HUES64 (cell line): ENCODE measurements around the gene PSG6.
"Not testable (repeated sequence)": the region's sequence is repeated elsewhere in the genome, so short reads cannot be mapped to it uniquely, and the experiment has no call there.

Experiments used
- H3K27ac ChIP-seq: 2 replicates; pipeline ENCODE4 v1.7.0; 2013; ENCODE audit warnings: low read depth, low read length, inconsistent platforms
- H3K27me3 ChIP-seq: 2 replicates; pipeline ENCODE4 v1.6.1; 2013; ENCODE audit warnings: mild to moderate bottlenecking, low read length; ENCODE audit not compliant: insufficient read depth
- H3K36me3 ChIP-seq: 2 replicates; pipeline ENCODE4 v1.6.1; 2013; ENCODE audit warnings: mild to moderate bottlenecking, low read length; ENCODE audit not compliant: insufficient read depth
- H3K4me1 ChIP-seq: 2 replicates; pipeline ENCODE4 v1.6.1; 2013; ENCODE audit warnings: mild to moderate bottlenecking, low read length, moderate library complexity; ENCODE audit not compliant: insufficient read depth
- H3K4me3 ChIP-seq: 2 replicates; pipeline ENCODE4 v1.5.1; 2013; ENCODE audit warnings: mild to moderate bottlenecking, low read length, moderate library complexity
- H3K9ac ChIP-seq: 2 replicates; pipeline ENCODE4 v1.6.1; 2013; ENCODE audit warnings: mild to moderate bottlenecking, low read depth, low read length
- H3K9me3 ChIP-seq: 2 replicates; pipeline ENCODE4 v1.6.1; 2013; ENCODE audit warnings: low read depth, low read length; ENCODE audit not compliant: insufficient read depth
- WGBS: fragments of 150-250, 120-280 bp; methylation state at CpG from one replicate; pipeline ENCODE4 v1.1.7; 2013; ENCODE audit warnings: missing lambda C conversion rate; 5-methylcytosine and 5-hydroxymethylcytosine counted together

The PSG6 gene

DNA sequence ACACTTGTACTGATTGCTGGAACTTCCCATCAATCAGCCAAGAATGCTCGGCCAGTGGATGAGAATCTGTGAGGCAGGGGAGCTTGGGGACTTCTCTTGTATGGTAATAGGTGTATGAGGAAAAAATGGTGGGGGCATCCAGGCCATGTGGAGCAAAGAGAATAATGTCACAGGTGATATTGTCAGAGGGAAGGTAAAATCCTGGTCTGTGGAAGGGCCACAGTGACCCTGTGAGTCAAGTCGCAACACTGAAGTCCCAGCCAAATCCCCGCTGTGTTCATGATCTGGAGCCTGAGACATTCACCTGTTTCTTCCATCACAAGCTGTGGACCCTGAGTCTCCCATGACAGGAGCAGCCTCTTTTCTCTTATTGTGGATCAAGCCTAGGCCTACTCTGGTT is 11.2 kb upstream of the PSG6 start:
- Histone ChIP-seq H3K4me3 (no peak overlapping the region), H3K9ac (no peak overlapping the region), H3K27ac (no peak overlapping the region), H3K27me3 (no peaks in the 10 kb centered on the region), H3K4me1 (no peaks in the 10 kb centered on the region), H3K9me3 (0 out of 2 replicates have a peak, but pooled peaks cover 6% of the 10 kb centered on the region), H3K36me3 (no peaks in the 10 kb centered on the region)
- WGBS = 92% methylated on average over 3 of the region's 3 CpGs

DNA sequence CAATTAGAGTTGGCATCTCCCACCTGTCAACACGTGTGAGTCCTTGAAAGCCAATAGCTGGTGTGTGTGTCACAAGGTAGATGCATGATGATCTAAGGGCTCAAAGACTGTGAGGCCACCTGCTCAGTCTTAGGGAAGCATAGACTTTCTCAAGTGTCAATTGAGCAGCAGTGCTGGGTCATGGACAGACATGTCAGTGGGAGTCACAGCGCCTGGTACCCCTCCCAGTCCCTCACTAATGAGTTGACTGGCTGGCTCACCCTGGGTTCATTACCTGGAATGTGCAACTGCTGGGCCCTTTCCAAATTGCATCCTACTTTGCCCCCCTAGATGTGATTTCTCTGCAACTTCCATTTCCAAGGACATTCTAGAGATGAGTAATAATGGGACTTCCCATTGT is 9.1 kb upstream of the PSG6 start:
- Histone ChIP-seq H3K27me3 (no peaks in the 10 kb centered on the region), H3K9me3 (peaks cover 13% of the 10 kb centered on the region; the same call in 1 of the 2 replicates), H3K4me3 (no peak overlapping the region), H3K4me1 (no peaks in the 10 kb centered on the region), H3K27ac (no peak overlapping the region), H3K36me3 (no peaks in the 10 kb centered on the region), H3K9ac (no peak overlapping the region)
- 75% methylated on average over 2 of the region's 2 CpGs for WGBS

- not testable (repeated sequence) for H3K36me3 ChIP-seq, H3K4me1 ChIP-seq, H3K27ac ChIP-seq, H3K27me3 ChIP-seq, H3K9ac ChIP-seq, H3K4me3 ChIP-seq
- 49% methylated on average over 8 of the region's 9 CpGs for WGBS
- H3K9me3 ChIP-seq = peaks cover 18% of the 10 kb centered on the region; the same call in 1 of the 2 replicates
These were observed 5.4 kb upstream of the PSG6 start for GRCh38 chr19:42923106-42923505.

- H3K4me3 ChIP-seq, H3K36me3 ChIP-seq, H3K27ac ChIP-seq, H3K9ac ChIP-seq, H3K4me1 ChIP-seq, H3K27me3 ChIP-seq: not testable (repeated sequence)
- peaks cover 14% of the 10 kb centered on the region; the same call in 1 of the 2 replicates for H3K9me3 ChIP-seq
These were observed 3.3 kb upstream of the PSG6 start for GRCh38 chr19:42920971-42921370.

- WGBS = 52% methylated on average over 3 of the region's 3 CpGs
- H3K27ac ChIP-seq = no peak overlapping the region
- H3K4me1 ChIP-seq = no peaks in the 10 kb centered on the region
- H3K9ac ChIP-seq = no peak overlapping the region
- no peak overlapping the region for H3K4me3 ChIP-seq
- no peaks in the 10 kb centered on the region for H3K27me3 ChIP-seq
- peaks cover 14% of the 10 kb centered on the region; the same call in 1 of the 2 replicates for H3K9me3 ChIP-seq
- no peaks in the 10 kb centered on the region for H3K36me3 ChIP-seq
These were observed 2.0 kb upstream of the PSG6 start for GRCh38 chr19:42919757-42920079.

DNA sequence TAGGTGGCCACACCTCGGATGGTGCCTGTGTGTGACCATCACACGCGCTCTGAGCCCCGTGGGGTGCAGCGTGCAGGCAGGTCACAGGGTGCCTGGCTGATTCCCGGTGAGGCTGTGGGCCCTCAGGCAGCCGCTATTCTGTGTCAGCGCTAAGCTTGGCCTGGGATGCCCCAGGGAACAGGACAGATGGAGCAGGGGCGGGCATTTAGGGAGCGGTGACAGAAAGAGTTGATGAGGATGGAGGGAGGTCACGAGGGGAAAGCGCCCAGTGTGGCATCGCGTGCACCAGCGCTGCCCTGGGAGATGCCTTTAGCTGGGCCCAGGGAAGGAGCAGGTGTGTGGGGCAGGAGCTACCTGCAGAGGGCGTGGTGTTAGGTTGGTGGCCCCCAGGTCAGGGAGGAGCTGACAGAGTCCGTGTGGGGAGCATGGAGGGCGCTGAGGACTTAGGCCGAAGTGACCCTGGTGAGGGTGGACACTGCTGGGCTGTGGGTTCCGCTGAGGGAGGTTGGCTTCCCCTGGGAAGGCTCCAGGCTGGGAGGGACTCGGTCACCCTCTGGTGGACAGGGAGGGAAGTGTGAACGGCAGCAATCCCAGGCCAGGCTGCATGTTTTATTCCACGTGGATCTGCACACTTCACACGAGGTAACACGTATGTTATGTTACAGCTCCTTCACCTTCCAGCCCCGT is 1.5 kb upstream of the PSG6 start:
- H3K9ac ChIP-seq, H3K27me3 ChIP-seq, H3K36me3 ChIP-seq, H3K27ac ChIP-seq, H3K4me1 ChIP-seq, H3K4me3 ChIP-seq: not testable (repeated sequence)
- 85% methylated on average over 26 of the region's 26 CpGs for whole genome bisulfite sequencing
- H3K9me3 ChIP-seq = peaks cover 14% of the 10 kb centered on the region; the same call in 1 of the 2 replicates

- not testable (repeated sequence) for H3K4me3 ChIP-seq, H3K9ac ChIP-seq, H3K36me3 ChIP-seq, H3K27me3 ChIP-seq, H3K27ac ChIP-seq, H3K4me1 ChIP-seq
- H3K9me3 ChIP-seq = peaks cover 14% of the 10 kb centered on the region; the same call in 1 of the 2 replicates
- WGBS = 87% methylated on average over 15 of the region's 15 CpGs
These were observed 829 bp upstream of the PSG6 start for GRCh38 chr19:42918377-42919069.

DNA sequence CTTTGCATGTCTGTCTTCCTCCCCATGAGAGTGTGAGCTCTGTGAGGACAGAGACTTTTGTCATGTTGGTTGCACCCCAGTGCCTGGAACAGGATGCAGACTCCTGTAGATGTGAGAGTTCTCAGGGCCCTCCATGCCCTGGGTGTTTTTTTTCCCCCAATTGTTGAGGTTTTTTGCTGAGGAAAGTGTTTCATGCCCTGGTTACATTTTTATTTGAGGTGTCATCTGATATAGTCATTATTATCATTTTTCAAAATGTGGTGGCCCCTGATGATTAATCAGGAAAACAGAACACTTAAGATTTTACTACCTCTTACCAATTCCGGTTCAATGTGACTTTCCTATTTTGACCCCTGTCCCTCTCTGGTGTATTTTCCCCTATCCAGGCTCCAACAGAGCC is 763 bp downstream of the PSG6 start:
- not testable (repeated sequence) for H3K9ac ChIP-seq, H3K9me3 ChIP-seq, H3K27ac ChIP-seq, H3K4me1 ChIP-seq, H3K36me3 ChIP-seq, H3K27me3 ChIP-seq, H3K4me3 ChIP-seq
- 93% methylated on average over 1 of the region's 1 CpG for WGBS

GRCh38 chr19:42913516-42913915 is 4.2 kb downstream of the PSG6 start:
- 87% methylated on average over 4 of the region's 5 CpGs for WGBS
- H3K27me3 ChIP-seq, H3K36me3 ChIP-seq, H3K9ac ChIP-seq, H3K4me1 ChIP-seq, H3K9me3 ChIP-seq, H3K4me3 ChIP-seq, H3K27ac ChIP-seq: not testable (repeated sequence)

- not testable (repeated sequence) for H3K4me1 ChIP-seq, H3K9ac ChIP-seq, H3K27ac ChIP-seq, H3K27me3 ChIP-seq, H3K4me3 ChIP-seq, H3K36me3 ChIP-seq, H3K9me3 ChIP-seq
- 97% methylated on average over 4 of the region's 4 CpGs for WGBS
These were observed 4.8 kb downstream of the PSG6 start for GRCh38 chr19:42912941-42913340.

- not testable (repeated sequence) for H3K9me3 ChIP-seq, H3K27ac ChIP-seq, H3K27me3 ChIP-seq, H3K36me3 ChIP-seq, H3K4me3 ChIP-seq, H3K9ac ChIP-seq, H3K4me1 ChIP-seq
- WGBS = 88% methylated on average over 5 of the region's 5 CpGs
These were observed 6.0 kb downstream of the PSG6 start for GRCh38 chr19:42911731-42912130.

DNA sequence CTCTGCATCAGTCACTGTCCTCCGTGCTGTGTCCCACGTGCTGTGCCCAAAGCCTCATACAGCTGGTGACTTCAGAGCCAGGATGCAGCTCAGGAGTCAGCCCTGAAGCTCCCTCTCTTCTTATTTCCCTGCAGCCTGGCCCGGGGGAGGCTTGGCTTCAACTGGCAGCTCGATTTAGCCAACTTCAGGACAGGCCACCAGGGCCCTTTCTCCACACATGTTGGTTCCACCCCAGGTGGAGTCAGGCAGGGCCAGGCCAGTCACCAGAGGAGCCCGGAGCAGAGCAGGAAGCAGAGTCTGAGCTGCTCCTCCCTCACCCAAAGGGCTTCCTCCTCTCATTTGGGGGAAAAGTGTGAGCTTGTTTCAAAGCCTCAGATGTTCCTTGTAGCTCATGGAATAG is 11.5 kb downstream of the PSG6 start:
- not testable (repeated sequence) for H3K36me3 ChIP-seq, H3K4me3 ChIP-seq, H3K9me3 ChIP-seq, H3K9ac ChIP-seq, H3K27ac ChIP-seq, H3K4me1 ChIP-seq, H3K27me3 ChIP-seq
- WGBS = 77% methylated on average over 5 of the region's 5 CpGs
